Activated B cell treated with CpG ODN at 0.5 μM for 24 hours (primary cell): ENCODE measurements around the gene DCTN1. TPM values are rescaled to one million over a fixed set of nuclear protein-coding genes. Genes with fewer than 3 reads are reported as not detected.

Experiments used
- ATAC-seq: fragments of 200-7000 bp; cut with Tn5 transposase; one replicate; pipeline ENCODE4 v1.10.0; 2021; ENCODE audit warnings: low read depth, mild to moderate bottlenecking, moderate library complexity
- CTCF ChIA-PET: fragments of 350-600 bp; sonication (Branson Sonifier 250); formaldehyde crosslinking; loops from one replicate; lab custom pipeline; 2021; ENCODE audit warnings: antibody characterized with exemption; lab: Charles Lee
- POLR2A ChIA-PET: fragments of 350-600 bp; sonication (Branson Sonifier 250); formaldehyde crosslinking; loops from one replicate; lab custom pipeline; 2021; ENCODE audit warnings: antibody characterized with exemption; lab: Charles Lee
- DNase-seq: peaks from one replicate; pipeline ENCODE4 v3.0.0; 2022
- H3K27ac Mint-ChIP-seq: one replicate; pipeline ENCODE4 v1.8.0; 2020; ENCODE audit warnings: mixed read lengths
- H3K27me3 Mint-ChIP-seq: one replicate; pipeline ENCODE4 v1.8.0; 2021; ENCODE audit warnings: mixed read lengths
- H3K36me3 Mint-ChIP-seq: one replicate; pipeline ENCODE4 v1.8.0; 2021; ENCODE audit warnings: low read depth, mixed read lengths
- H3K4me1 Mint-ChIP-seq: one replicate; pipeline ENCODE4 v1.8.0; 2021; ENCODE audit warnings: mixed read lengths
- H3K4me3 Mint-ChIP-seq: one replicate; pipeline ENCODE4 v1.8.0; 2020; ENCODE audit warnings: mild to moderate bottlenecking, mixed read lengths
- H3K9me3 Mint-ChIP-seq: one replicate; pipeline ENCODE4 v1.8.0; 2020; ENCODE audit warnings: mixed read lengths
- CTCF ChIP-seq: fragments of 200-600 bp; IDR thresholded peaks from one replicate; pipeline ENCODE4 v1.8.0; 2022; ENCODE audit warnings: antibody characterized with exemption, mild to moderate bottlenecking
- intact Hi-C: fragments of 100-400 bp; cut with micrococcal nuclease; formaldehyde crosslinking; loops from one replicate; pipeline ENCODE4 v1.15.1; 2024
- total RNA-seq: library from RNA; stranded (reverse); gene quantifications from 2 replicates; pipeline ENCODE4 v1.2.3, GENCODE V29; 2022

DCTN1 gene
- total RNA-seq, 1 donor from 2014 or later = 137 TPM

- DNase-seq (no peak), ATAC-seq (no peak)
- no peaks in the 10 kb centered on the region for H3K36me3 Mint-ChIP-seq
- no peak overlapping the region for H3K4me3 Mint-ChIP-seq
- CTCF ChIA-PET = interaction anchor here (2.2 to 2.6 kb wide), 2 partner anchors 13 to 21 kb away, joined by 9 to 14 read pairs; no protein-coding TSS in a partner anchor
- intact Hi-C loops = no loop called here
- peak overlapping the region; percentile 26 for H3K27ac Mint-ChIP-seq
- H3K27me3 Mint-ChIP-seq = peaks cover 2% of the 10 kb centered on the region
- POLR2A ChIA-PET = interaction anchor here (1.4 kb wide), 1 partner anchor 21 kb away, joined by 6 read pairs; no protein-coding TSS in a partner anchor
- H3K4me1 Mint-ChIP-seq = peaks cover 38% of the 10 kb centered on the region
- TF ChIP-seq CTCF = no peak
- no peaks in the 10 kb centered on the region for H3K9me3 Mint-ChIP-seq
These were observed 33.0 kb upstream of the DCTN1 start for GRCh38 chr2:74413001-74413698.

- Mint-ChIP-seq H3K27ac (no peak overlapping the region), H3K9me3 (no peaks in the 10 kb centered on the region), H3K4me3 (no peak overlapping the region), H3K27me3 (peaks cover 4% of the 10 kb centered on the region), H3K36me3 (no peaks in the 10 kb centered on the region), H3K4me1 (peaks cover 7% of the 10 kb centered on the region)
- intact Hi-C loops = no loop called here
- ATAC-seq (no peak), DNase-seq (no peak)
- TF ChIP-seq CTCF = no peak
- ChIA-PET POLR2A (no interaction called here), CTCF (no interaction called here)
These were observed 27.6 kb upstream of the DCTN1 start for GRCh38 chr2:74407682-74408081.

- POLR2A ChIA-PET = interaction anchor here (0.7 to 1.7 kb wide), 3 partner anchors 9 to 95 kb away, joined by 3 to 5 read pairs (median 3); partner anchors contain the start of genes C2orf81 and WDR54
- Mint-ChIP-seq H3K9me3 (no peaks in the 10 kb centered on the region), H3K4me3 (no peak overlapping the region), H3K4me1 (peaks cover 7% of the 10 kb centered on the region), H3K27ac (no peak overlapping the region), H3K36me3 (no peaks in the 10 kb centered on the region), H3K27me3 (peaks cover 4% of the 10 kb centered on the region)
- ATAC-seq = peak; percentile 81
- CTCF ChIA-PET = no interaction called here
- TF ChIP-seq CTCF = no peak
- intact Hi-C loops = no loop called here
- no peak for DNase-seq
These were observed 25.9 kb upstream of the DCTN1 start for GRCh38 chr2:74406035-74406434.

- H3K27ac Mint-ChIP-seq = no peak overlapping the region
- ATAC-seq = no peak
- H3K27me3 Mint-ChIP-seq = no peaks in the 10 kb centered on the region
- H3K9me3 Mint-ChIP-seq = no peaks in the 10 kb centered on the region
- TF ChIP-seq CTCF = no peak
- H3K4me3 Mint-ChIP-seq = no peak overlapping the region
- peaks cover 7% of the 10 kb centered on the region for H3K4me1 Mint-ChIP-seq
- no peaks in the 10 kb centered on the region for H3K36me3 Mint-ChIP-seq
- intact Hi-C loops = no loop called here
- no peak for DNase-seq
- ChIA-PET CTCF (interaction anchor here (1.0 to 1.9 kb wide), 3 partner anchors 11 to 53 kb away, joined by 3 to 9 read pairs (median 3); partner anchors contain the start of gene INO80B), POLR2A (no interaction called here)
These were observed 21.8 kb upstream of the DCTN1 start for GRCh38 chr2:74401891-74402290.

- DNase-seq (no peak), ATAC-seq (peak; percentile 87)
- ChIA-PET POLR2A (interaction anchor here (1.1 kb wide), 1 partner anchor 9 kb away, joined by 3 read pairs; no protein-coding TSS in a partner anchor), CTCF (interaction anchor here (1.8 kb wide), 1 partner anchor 14 kb away, joined by 9 read pairs; no protein-coding TSS in a partner anchor)
- Mint-ChIP-seq H3K27me3 (peaks cover 4% of the 10 kb centered on the region), H3K4me1 (no peaks in the 10 kb centered on the region), H3K9me3 (no peaks in the 10 kb centered on the region), H3K27ac (no peak overlapping the region), H3K36me3 (no peaks in the 10 kb centered on the region), H3K4me3 (no peak overlapping the region)
- intact Hi-C loops = no loop called here
- TF ChIP-seq CTCF = no peak
These were observed 19.7 kb upstream of the DCTN1 start for GRCh38 chr2:74399785-74400184.
